Measurements from ENCODE around the gene LRCH4. TPM values are rescaled to one million over a fixed set of nuclear protein-coding genes. Genes with fewer than 3 reads are reported as not detected.

LRCH4 gene
- total RNA-seq, 6 experiments from 2014 or later: 34.7 to 40.6 (median 38.5) TPM

DNA sequence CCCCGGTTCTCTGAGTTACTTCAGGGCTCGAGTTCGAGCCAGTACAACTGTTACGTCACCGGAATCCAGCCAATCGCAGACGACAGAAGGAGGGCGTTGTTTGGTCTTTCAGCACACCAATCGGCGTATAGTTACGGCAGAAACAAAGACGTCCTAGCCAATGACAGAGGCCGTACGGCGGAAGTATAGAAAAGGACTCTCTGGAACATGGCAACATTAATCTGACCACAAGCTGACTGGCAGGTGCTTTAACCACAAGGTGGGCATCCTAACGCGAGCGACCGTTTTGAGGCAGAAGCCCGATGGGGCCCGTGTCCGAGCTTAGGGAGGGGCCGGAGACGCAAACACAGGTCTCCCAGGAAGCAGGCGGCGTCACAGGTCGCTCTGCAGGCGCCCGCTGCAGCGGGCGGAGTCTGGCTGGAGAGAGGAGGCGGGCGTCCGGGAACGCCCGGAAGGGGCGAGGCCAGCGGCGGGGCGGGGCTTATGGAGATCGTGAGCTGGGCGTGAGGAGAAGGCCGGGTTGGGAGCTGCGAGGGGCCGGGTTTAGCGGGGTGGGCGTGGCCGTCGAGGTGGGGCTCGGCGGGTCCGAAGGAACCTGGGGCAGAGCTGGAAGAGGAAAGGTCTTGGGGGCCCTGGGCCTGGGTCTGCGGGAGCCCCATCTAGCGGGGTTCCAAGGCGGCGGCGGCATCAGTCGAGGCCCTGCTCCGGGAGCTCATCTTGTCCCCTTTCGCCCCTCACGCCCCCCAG, 26.2 kb upstream of the LRCH4 start, which contains the start of gene MOSPD3:
MOSPD3 (plus strand) TSS at position 558 of the 747 bp plus-strand sequence. CDS start 252 bp downstream, outside the sequence.
- no peak for TF ChIP-seq CTCF (IDR thresholded peaks at IDR 0.05)
- peaks cover 12% of the 10 kb centered on the region for H3K36me3 Mint-ChIP-seq (ENCODE audit: low read depth)
- peaks cover 1% of the 10 kb centered on the region for H3K27me3 Mint-ChIP-seq (ENCODE audit: insufficient read depth)
- DNase-seq: peak; percentile 99
- H3K9me3 Mint-ChIP-seq: no peaks in the 10 kb centered on the region
- H3K4me3 Mint-ChIP-seq: peak within 1 kb of the TSS; percentile 98
- peaks cover 22% of the 10 kb centered on the region for H3K4me1 Mint-ChIP-seq (ENCODE audit: low read depth)
- H3K27ac Mint-ChIP-seq: peak within 1 kb of the TSS; percentile 99

- no peak overlapping the region for H3K27ac Mint-ChIP-seq
Observed at GRCh38 chr7:100609958-100610357, 24.0 kb upstream of the LRCH4 start.

DNA sequence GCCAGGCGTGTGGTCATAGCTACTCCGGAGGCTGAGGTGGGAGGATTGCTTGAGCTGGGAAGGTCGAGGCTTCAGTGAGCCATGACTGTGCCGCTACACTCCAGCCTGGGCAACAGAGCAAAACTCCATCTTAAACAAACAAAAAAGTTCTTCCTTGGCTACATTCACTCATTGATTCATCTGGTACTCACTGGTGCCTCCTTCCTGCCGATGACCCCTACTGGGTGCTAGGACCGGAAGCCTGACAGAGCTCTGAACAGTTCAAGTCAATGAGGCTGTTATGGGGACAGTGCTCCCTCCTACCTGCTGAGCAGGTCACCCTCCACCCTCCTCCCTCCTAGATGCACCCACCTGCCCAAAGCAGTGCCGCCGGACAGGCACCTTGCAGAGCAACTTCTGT, 21.2 kb upstream of the LRCH4 start:
- no peaks in the 10 kb centered on the region for H3K9me3 Mint-ChIP-seq
- peaks cover 22% of the 10 kb centered on the region for H3K4me1 Mint-ChIP-seq (ENCODE audit: low read depth)
- DNase-seq: no peak
- no peak overlapping the region for H3K4me3 Mint-ChIP-seq
- H3K36me3 Mint-ChIP-seq (ENCODE audit: low read depth): peaks cover 9% of the 10 kb centered on the region
- no peak for TF ChIP-seq CTCF (IDR thresholded peaks at IDR 0.05)
- H3K27ac Mint-ChIP-seq: no peak overlapping the region; the same call in 1 of the 2 replicates
- H3K27me3 Mint-ChIP-seq (ENCODE audit: insufficient read depth): peaks cover 1% of the 10 kb centered on the region

More at GRCh38 chr7:100609958-100610357, 24.0 kb upstream of the LRCH4 start:
- H3K27me3 Mint-ChIP-seq (ENCODE audit: insufficient read depth): peaks cover 1% of the 10 kb centered on the region; the same call in 1 of the 2 replicates
- TF ChIP-seq CTCF (IDR thresholded peaks at IDR 0.05): no peak
- no peaks in the 10 kb centered on the region for H3K9me3 Mint-ChIP-seq
- H3K4me3 Mint-ChIP-seq: no peak overlapping the region
- DNase-seq: no peak
- H3K4me1 Mint-ChIP-seq (ENCODE audit: low read depth): peaks cover 24% of the 10 kb centered on the region
- H3K36me3 Mint-ChIP-seq (ENCODE audit: low read depth): peaks cover 15% of the 10 kb centered on the region

DNA sequence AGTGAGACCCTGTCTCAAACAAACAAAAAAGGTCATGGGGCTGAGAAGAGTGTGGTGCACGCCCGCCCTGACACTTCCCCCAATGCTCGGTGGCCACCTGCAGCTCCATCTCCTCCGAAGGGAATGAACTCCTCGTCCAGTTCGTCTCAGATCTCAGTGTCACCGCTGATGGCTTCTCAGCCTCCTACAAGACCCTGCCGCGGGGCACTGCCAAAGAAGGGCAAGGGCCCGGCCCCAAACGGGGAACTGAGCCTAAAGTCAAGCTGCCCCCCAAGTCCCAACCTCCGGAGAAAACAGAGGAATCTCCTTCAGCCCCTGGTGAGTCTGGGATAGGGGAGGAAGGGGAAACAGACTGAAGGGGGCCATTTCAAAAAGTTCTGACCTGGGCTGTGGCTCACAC, 20.4 kb upstream of the LRCH4 start:
- peaks cover 22% of the 10 kb centered on the region for H3K4me1 Mint-ChIP-seq (ENCODE audit: low read depth)
- no peak for TF ChIP-seq CTCF (IDR thresholded peaks at IDR 0.05)

DNA sequence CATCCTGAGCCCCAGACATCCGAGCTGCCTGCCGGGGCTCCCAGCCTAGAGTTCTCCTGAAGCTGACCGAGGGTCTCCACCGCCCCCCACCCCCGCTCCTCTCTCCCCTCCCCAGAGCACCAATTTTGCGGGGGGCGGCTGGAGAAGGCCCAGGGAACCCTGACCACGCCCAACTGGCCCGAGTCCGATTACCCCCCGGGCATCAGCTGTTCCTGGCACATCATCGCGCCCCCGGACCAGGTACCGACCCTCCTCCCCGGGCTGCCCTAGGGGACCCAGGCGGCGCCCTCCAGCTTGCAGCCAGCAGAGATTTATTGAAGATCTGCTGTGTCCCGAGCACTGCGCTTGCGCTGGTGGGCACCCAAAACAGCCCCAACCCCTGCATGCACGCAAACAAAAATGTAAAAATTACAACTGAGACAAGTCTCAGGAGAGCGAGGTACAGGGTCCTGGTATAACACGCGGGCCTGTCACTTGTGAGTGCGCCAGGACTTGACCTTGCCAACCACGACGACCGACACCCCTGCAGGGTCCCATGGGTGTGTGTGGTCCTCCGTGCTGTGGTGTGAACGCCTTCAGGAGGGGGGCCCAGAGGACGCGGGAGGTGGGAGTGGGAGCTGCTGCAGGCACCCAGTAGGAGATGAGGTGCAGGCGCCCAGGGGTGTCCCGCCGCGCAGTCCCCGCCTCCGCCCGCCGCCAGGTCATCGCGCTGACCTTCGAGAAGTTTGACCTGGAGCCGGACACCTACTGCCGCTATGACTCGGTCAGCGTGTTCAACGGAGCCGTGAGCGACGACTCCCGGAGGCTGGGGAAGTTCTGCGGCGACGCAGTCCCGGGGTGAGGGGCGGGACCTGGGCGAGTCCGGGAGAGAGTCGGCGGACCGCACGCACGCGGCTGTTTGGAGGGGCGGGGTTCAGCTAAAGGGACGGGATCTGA, 19.3 kb upstream of the LRCH4 start:
- H3K4me3 Mint-ChIP-seq: peak overlapping the region; percentile 77

More for the DNA sequence above, 20.4 kb upstream of the LRCH4 start:
- DNase-seq: no peak
- H3K27me3 Mint-ChIP-seq (ENCODE audit: insufficient read depth): no peaks in the 10 kb centered on the region; the same call in none of the 2 replicates
- peaks cover 9% of the 10 kb centered on the region for H3K36me3 Mint-ChIP-seq (ENCODE audit: low read depth)
- no peak overlapping the region for H3K4me3 Mint-ChIP-seq
- H3K27ac Mint-ChIP-seq: no peak overlapping the region
- no peaks in the 10 kb centered on the region for H3K9me3 Mint-ChIP-seq

More for the DNA sequence above, 19.3 kb upstream of the LRCH4 start:
- no peak for DNase-seq
- H3K36me3 Mint-ChIP-seq (ENCODE audit: low read depth): peaks cover 9% of the 10 kb centered on the region
- peaks cover 16% of the 10 kb centered on the region for H3K4me1 Mint-ChIP-seq (ENCODE audit: low read depth)
- no peak for TF ChIP-seq CTCF (IDR thresholded peaks at IDR 0.05)
- peak overlapping the region; percentile 45; the same call in 1 of the 2 replicates for H3K27ac Mint-ChIP-seq
- no peaks in the 10 kb centered on the region; the same call in none of the 2 replicates for H3K27me3 Mint-ChIP-seq (ENCODE audit: insufficient read depth)
- no peaks in the 10 kb centered on the region for H3K9me3 Mint-ChIP-seq

Measured in HFFc6 (cell line).